ENCODE measurements around the gene SUPT5H. TPM values are rescaled to one million over a fixed set of nuclear protein-coding genes. Genes with fewer than 3 reads are reported as not detected.

Gene SUPT5H
- total RNA-seq, 1 donor from 2014 or later: 142 TPM

DNA sequence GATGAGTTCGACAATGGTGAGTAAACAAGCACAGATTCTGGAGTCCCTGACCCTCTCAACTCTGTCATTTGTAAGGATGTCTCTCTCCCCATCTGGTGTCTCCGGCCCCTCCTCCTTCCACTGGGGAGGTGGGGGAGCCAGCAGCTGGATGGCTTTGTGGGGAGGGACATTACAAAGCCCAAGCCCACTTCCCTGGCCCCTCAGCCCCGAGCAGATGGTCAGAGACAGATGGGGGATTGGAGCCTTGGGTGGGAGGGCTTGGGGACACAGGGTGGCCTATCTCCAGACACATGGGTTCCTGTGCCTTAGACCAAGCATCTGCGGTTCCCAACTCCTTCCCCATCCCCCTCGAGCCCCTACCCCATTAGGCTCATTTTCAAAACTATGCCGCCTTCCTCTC is 37.8 kb downstream of the SUPT5H start:
- Histone ChIP-seq H3K27ac (no peak overlapping the region), H3K4me3 (no peak overlapping the region), H3K9me3 (no peaks in the 10 kb centered on the region), H3K27me3 (no peaks in the 10 kb centered on the region), H3K36me3 (peaks cover 30 to 44% of the 10 kb centered on the region in 2 donors), H3K4me1 (peaks cover 4 to 12% of the 10 kb centered on the region in 2 donors)
- TF ChIP-seq, protein P1, sequence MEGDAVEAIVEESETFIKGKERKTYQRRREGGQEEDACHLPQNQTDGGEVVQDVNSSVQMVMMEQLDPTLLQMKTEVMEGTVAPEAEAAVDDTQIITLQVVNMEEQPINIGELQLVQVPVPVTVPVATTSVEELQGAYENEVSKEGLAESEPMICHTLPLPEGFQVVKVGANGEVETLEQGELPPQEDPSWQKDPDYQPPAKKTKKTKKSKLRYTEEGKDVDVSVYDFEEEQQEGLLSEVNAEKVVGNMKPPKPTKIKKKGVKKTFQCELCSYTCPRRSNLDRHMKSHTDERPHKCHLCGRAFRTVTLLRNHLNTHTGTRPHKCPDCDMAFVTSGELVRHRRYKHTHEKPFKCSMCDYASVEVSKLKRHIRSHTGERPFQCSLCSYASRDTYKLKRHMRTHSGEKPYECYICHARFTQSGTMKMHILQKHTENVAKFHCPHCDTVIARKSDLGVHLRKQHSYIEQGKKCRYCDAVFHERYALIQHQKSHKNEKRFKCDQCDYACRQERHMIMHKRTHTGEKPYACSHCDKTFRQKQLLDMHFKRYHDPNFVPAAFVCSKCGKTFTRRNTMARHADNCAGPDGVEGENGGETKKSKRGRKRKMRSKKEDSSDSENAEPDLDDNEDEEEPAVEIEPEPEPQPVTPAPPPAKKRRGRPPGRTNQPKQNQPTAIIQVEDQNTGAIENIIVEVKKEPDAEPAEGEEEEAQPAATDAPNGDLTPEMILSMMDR (IDR thresholded peaks at IDR 0.05): no peak
- DNase-seq (ENCODE audit: low spot score in 2 of 2): no peak
- intact Hi-C loops (cut with DNase I): no loop called here

DNA sequence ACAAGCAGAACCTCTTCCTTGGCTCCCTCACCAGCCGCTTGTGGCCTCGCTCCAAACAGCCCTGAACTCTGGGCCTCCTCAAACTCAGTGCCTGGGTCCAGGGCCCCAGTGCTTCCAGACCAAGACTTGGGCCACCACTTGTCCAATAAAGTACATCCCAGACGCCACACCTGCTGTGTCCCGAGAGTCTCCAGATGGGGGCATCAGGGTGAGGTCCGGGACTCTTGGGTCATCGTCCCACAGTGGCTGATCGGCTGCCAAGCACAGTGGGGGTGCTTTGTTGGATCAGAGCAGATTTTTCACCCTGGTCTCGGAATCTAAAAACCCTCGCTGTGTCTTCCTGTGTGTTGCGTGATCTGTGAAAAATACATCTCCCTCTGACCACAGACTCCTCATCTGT is 44.4 kb downstream of the SUPT5H start:
- TF ChIP-seq, protein P1 (IDR thresholded peaks at IDR 0.05): no peak
- no peak overlapping the region for H3K27ac ChIP-seq
- peaks cover 62 to 72% of the 10 kb centered on the region in 2 donors for H3K36me3 ChIP-seq
- DNase-seq (ENCODE audit: low spot score in 2 of 2): no peak
- H3K4me3 ChIP-seq: no peak overlapping the region
- no peaks in the 10 kb centered on the region for H3K9me3 ChIP-seq
- H3K4me1 ChIP-seq: no peaks in the 10 kb centered on the region
- H3K27me3 ChIP-seq: no peaks in the 10 kb centered on the region
- intact Hi-C loops (cut with DNase I): no loop called here

DNA sequence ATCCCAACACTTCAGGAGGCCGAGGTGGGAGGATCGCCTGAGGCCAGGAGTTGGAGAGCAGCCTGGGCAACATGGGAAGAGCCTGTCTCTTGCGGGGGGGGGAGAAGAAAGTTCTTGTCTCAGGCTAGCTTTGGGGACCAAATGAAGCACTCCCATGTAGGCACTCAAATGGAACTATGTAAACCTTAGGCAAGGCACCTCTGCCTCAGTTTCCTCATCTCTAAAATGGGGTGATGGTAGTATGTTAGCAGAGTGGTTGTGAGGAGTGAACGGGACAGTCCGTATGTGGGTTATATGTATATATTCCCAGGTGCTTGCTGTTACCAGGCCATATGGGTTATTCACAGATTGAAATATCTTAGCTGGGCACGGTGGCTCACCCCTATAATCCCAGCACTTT is 46.8 kb downstream of the SUPT5H start:
- H3K36me3 ChIP-seq: peaks cover 43 to 49% of the 10 kb centered on the region in 2 donors
- intact Hi-C loops (cut with DNase I): no loop called here
- no peaks in the 10 kb centered on the region for H3K27me3 ChIP-seq
- no peaks in the 10 kb centered on the region for H3K9me3 ChIP-seq
- no peaks in the 10 kb centered on the region for H3K4me1 ChIP-seq
- no peak overlapping the region for H3K4me3 ChIP-seq
- no peak overlapping the region for H3K27ac ChIP-seq
- no peak for DNase-seq (ENCODE audit: low spot score in 2 of 2)
- TF ChIP-seq, protein P1 (IDR thresholded peaks at IDR 0.05): no peak

DNA sequence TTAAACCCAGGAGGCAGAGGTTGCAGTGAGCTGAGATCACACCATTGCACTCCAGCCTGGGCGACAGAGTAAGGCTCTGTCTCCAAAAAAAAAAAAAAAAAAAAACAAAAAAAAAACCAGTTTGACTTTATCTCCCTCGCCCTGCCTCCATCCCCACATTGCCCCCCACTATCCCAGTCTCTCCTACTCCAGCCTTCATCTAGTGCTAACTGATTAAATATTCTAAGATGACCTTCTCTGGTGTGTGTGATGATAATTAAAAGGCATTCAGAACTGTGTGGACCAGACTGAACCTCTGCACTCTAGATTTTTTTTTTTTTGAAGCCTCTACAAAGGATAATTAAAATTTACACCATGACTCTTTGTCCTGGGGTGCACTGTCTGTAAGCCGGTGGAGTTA is 47.4 kb downstream of the SUPT5H start:
- Histone ChIP-seq H3K27me3 (no peaks in the 10 kb centered on the region), H3K36me3 (peaks cover 38 to 43% of the 10 kb centered on the region in 2 donors), H3K9me3 (no peaks in the 10 kb centered on the region), H3K4me1 (peaks cover 0 to 1% of the 10 kb centered on the region in 2 donors), H3K4me3 (no peak overlapping the region), H3K27ac (no peak overlapping the region)
- intact Hi-C loops (cut with DNase I): no loop called here
- TF ChIP-seq, protein P1 (IDR thresholded peaks at IDR 0.05): no peak
- DNase-seq (ENCODE audit: low spot score in 2 of 2): no peak

DNA sequence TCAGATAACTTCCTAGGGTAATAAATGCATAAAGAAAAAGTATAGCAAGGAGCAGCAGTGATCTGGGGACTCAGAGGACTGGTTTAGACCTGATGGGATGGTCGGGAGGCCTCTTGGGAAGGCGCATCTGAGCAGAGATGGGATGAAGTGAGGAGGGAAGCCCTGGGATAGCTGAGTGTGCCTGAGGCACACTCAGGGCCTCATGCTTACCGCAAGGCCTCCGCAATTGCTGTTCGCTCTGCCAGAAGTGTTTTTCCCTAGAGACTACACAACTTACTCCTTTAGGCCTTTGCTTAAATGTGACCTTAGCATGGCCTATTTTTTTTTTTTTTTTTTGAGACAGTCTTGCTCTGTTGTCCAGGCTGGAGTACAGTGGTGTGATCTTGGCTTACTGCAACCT is 49.3 kb downstream of the SUPT5H start:
- Histone ChIP-seq H3K4me1 (peaks cover 0 to 6% of the 10 kb centered on the region in 2 donors), H3K27me3 (no peaks in the 10 kb centered on the region), H3K4me3 (no peak overlapping the region), H3K27ac (no peak overlapping the region), H3K9me3 (no peaks in the 10 kb centered on the region), H3K36me3 (peaks cover 19 to 24% of the 10 kb centered on the region in 2 donors)
- DNase-seq (ENCODE audit: low spot score in 2 of 2): no peak
- intact Hi-C loops (cut with DNase I): no loop called here
- TF ChIP-seq, protein P1 (IDR thresholded peaks at IDR 0.05): no peak

DNA sequence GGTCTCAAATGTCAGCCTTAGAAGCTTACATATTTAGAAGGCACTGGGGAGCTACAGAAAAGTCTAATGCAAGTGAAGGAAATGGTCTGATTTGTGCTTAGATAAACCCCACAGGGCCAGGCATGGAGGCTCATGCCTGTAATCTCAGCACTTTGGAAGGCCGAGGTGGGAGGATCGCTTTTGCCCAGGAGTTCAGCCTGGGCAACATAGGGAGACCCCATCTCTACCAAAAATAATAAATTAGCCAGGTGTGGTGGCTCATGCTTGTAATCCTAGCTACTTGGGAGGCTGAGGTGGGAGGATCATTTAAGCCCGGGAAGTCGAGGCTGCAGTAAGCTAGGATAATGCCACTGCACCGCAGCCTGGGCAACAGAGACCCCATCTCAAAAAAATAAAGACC is 50.7 kb downstream of the SUPT5H start:
- peaks cover 0 to 6% of the 10 kb centered on the region in 2 donors for H3K4me1 ChIP-seq
- H3K36me3 ChIP-seq: peaks cover 5 to 10% of the 10 kb centered on the region in 2 donors
- H3K9me3 ChIP-seq: no peaks in the 10 kb centered on the region
- TF ChIP-seq, protein P1 (IDR thresholded peaks at IDR 0.05): no peak
- no peak overlapping the region for H3K27ac ChIP-seq
- DNase-seq (ENCODE audit: low spot score in 2 of 2): no peak
- H3K4me3 ChIP-seq: no peak overlapping the region
- H3K27me3 ChIP-seq: no peaks in the 10 kb centered on the region
- intact Hi-C loops (cut with DNase I): no loop called here
